Stimulated activated CD4-positive, alpha-beta T cell treated with anti-CD3 and anti-CD28 coated beads, Interleukin-15, amount 100 ng/mL, for 48 hours (primary cell): Measurements from ENCODE around the gene RBM26.

ENCODE experiments used
- DNase-seq, 2 donors: peaks; one replicate each; pipeline ENCODE4 v3.0.0-alpha.2; 2020; ENCODE audit warnings: low read depth in 2 of 2

Gene RBM26, protein sequence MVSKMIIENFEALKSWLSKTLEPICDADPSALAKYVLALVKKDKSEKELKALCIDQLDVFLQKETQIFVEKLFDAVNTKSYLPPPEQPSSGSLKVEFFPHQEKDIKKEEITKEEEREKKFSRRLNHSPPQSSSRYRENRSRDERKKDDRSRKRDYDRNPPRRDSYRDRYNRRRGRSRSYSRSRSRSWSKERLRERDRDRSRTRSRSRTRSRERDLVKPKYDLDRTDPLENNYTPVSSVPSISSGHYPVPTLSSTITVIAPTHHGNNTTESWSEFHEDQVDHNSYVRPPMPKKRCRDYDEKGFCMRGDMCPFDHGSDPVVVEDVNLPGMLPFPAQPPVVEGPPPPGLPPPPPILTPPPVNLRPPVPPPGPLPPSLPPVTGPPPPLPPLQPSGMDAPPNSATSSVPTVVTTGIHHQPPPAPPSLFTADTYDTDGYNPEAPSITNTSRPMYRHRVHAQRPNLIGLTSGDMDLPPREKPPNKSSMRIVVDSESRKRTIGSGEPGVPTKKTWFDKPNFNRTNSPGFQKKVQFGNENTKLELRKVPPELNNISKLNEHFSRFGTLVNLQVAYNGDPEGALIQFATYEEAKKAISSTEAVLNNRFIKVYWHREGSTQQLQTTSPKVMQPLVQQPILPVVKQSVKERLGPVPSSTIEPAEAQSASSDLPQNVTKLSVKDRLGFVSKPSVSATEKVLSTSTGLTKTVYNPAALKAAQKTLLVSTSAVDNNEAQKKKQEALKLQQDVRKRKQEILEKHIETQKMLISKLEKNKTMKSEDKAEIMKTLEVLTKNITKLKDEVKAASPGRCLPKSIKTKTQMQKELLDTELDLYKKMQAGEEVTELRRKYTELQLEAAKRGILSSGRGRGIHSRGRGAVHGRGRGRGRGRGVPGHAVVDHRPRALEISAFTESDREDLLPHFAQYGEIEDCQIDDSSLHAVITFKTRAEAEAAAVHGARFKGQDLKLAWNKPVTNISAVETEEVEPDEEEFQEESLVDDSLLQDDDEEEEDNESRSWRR

DNA sequence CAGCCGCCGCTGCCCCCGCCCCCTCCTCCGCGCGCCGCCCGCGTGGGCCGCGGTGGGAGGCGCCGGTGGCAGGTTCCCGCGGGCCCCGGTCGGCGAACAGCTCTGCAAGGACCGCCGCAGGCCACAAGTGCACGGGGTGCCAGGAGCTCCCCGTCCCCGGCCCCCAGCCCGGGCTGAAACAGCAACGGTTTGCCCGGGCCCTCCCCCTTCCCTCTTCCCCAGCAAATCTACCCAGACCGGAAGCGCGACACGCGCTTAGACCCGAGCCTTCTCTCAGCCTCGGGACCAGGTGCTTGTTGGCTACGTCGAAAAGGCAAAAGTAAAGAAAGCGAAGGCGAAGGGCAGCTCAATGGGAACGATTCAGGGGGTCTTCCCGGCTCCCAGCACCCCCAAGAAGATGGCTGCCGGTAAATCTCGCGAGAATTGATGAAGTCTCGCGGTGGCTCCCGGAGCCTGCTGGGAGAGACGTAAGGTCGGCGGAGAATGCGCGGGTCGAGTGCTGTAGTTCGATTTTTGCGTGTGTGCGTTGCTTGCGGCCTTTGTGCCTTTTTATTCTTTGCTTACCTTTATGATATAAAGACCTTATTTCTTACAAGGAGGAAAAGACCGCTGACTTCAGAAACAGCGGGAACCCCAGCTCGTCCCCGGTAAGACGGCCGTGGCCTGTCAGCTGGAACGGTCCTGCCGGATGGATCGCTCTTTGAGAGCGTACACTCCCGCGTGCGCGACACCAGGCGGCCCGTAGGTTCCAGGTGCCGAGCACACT is at the start of gene RBM26:
Gene RBM26 (minus strand): TSS at position 425 of the 766 bp plus-strand sequence. CDS start 481 bp downstream, outside the sequence.
- DNase-seq, result peak; percentile 86 to 94

DNA sequence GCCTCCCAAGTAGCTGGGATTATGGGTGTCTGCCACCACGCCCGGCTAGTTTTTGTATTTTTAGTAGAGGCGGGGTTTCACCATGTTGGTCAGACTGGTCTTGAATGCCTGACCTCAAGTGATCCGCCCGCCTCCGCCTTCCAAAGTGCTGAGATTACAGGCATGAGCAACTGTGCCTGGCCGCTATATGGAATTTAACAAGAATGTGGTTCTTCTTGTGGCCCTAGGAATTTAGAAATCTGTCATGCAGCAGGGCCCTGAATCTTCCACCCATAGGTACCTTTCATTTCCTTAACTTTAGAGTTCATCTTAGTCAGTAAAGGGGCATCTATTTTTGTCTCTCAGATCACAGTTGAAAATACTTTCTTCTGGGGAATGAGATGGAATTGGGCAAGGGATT is 49.3 kb upstream of the RBM26 start:
- DNase-seq, result no peak

DNA sequence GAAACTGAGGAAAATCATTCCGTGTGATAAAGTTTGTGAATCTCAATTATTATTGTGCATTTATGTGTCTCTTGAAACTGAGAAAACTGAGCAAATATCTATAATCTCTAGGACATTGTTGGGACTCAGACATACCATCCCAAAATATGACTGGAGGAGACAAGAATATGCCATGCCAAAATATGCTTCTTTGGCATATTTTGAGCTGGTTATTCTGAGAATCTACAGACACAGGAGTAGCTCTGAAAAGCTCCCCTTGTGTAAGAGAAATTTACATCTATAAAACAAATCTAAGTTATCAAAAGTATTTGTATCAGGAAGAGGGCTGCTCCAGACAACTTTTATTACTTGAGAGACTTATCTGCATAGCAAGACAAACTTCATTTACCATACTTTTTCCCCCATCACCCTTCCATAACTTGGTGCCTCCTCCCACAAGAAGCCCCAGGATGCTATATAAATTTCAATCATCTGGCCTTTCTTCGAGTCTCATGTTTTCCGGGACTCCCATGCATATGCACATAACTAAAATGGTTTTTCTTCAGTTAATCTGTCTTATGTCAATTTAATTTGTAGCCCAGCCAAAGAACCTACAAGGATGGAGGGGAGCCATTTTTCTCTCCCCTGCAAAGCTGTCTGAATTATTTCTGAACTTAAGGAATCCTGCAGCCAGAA is 46.3 kb upstream of the RBM26 start:
- DNase-seq, result no peak

DNA sequence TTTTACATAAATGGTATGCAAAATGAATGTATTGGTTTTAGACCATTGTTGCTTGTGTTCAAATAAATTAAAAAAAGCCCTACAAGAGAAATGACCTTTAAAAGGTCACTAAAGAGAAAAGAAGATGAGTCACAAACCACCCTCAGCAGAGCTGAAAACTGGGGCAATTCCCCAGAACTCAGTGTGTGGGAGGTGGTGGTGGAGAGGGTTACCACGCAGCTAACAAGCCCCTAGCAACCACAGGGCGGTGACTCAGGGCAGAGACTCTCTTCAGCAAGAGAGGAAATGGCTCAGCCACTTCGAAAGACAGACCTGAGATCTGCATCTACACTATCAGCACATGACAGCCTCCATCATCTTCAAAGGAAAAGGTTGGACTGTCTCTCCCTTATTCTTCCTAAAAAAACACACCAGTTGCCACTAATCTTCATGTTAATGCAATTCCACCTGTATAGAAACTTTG is 45.5 kb upstream of the RBM26 start:
- peak; percentile 93 to 95 for DNase-seq

DNA sequence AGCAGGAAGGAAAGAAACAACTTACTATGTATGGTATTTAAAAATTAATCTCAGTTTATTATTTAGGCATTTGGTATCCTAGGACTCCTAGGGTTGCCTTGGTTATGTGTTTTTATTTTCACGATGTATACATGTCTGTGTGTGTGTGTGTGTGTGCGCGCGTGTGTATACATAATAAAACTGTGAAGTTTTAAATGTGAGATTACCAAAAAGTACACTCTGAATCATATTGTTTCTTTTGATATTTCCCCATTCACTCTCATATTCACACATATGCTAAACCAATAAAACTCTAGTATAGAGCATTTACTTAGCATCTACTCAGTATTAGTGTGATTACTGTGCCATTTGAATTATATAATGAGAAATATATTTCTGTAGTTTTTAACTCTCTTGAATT is 44.1 kb upstream of the RBM26 start:
- DNase-seq, result peak in 1 of 2 donors; percentile 18

DNA sequence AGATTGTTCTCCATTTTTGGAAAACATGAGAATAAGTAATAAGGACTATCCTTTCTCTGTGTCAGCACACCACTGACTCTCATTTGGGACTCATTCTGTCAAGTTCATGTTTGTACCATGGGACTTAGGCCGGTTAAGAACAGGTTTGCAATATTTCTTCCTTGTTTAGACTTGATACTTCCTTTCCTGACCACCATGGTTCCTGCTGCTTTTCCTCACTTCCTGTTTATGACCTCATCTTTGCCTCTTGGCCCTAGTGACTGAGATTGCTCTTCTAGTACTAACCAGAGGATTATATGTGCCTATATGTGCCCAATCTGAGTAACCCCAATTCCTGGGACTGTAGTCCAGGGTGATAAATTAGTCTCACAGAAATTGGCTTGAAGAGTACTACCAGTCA is 42.4 kb upstream of the RBM26 start:
- no peak for DNase-seq

DNA sequence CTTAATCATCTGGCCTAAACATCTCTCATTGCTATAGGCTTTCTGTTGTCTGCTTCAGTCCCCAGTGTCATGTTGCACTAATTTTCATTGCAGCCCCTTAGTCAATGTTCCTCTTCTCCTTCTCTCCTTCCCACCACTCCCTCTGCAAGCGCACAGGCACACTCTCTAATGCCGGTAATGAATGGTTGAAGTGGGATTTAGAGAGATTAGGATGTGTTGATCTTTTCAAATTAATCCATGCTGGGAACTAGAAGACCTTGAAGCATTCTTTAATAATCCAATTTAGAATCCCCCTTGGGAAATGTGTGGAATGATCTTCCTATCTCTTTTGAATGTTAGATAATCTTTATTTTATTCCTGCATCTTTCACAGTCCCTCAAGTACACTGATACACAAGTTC is 41.7 kb upstream of the RBM26 start:
- DNase-seq, result no peak

DNA sequence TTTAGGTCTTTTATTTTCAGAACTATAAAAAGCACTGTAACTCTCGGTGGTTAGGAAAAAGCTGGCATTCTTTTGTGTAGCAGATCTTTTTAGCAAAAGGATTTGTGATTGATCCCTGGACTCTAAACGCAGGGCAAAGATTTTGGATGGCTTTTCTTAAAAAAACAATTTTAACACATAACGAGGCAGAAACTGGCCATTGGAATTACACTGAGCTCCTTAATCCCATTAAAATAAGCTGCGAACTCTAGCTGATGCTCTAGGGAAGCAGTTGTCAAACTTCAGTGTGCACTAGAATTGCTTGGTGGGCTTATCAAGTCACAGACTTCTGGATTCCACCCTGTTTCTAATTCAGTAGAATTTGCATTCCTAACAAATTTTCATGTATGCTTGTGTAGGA is 41.1 kb upstream of the RBM26 start:
- no peak for DNase-seq

DNA sequence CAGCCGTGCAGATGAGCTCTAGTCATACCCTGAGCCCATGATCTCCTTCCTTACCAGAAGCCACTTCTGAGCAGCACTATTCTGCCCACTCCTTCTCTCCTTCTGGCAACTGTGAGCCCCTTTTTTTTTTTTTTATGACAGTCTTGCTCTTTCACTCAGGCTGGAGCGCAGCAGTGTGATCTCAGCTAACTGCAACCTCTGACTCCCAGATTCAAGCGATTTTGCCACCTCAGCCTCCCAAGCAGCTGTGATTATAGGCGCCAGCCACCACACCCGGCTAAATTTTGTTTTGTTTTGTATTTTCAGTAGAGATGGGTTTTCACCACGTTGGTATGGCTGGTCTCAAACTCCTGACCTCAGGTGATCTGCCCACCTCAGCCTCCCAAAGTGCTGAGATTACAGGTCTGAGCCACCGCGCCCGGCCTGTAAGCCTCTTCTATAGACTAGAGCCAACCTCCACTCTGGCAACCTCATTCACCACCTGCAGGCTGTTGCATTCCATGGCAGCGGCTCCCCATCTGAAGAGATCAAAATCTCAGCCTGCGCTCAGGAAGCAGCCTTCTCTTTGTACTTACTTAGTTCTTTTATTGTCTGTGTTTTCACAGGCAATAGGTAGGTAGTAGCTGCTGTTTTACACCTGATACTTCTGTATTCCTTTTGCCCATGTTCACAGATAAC is 40.1 kb upstream of the RBM26 start:
- DNase-seq, result peak in 1 of 2 donors; percentile 19

DNA sequence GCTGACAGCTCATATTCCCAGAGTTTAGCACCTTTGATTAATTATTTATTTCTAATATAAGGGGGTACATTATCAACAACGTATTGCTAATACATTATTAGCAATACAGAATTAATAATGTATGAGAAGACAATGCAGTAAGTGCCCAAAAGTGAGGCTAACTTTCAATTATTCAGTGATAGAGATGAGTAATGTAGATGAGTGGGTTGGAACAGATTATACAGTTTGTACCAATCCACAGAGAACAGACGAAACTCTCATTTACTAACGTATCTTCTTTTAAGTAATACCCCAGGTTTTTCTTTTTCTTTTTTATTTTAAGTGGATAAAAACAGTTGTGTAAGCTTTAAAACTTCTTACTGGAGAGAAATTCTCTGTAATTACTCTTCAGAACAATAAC is 36.7 kb upstream of the RBM26 start:
- DNase-seq, result no peak

DNA sequence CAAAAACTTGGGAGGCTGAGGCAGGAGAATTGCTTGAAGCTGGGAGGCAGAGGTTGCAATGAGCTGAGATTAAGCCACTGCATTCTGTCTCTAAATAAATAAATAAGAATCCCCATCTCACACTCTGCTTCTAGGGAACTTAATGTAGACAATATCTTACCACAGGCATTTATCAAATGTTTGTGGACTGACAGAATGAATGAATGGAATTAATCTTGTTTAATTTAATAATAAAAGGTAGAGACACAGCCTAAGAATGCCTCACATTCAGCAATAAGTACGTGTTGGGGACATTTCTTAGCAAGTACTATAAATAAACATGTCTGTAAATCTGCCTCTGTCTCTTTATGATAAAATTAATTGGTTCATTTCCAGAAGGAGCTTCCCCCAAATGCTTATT is 36.2 kb upstream of the RBM26 start:
- DNase-seq, result no peak

DNA sequence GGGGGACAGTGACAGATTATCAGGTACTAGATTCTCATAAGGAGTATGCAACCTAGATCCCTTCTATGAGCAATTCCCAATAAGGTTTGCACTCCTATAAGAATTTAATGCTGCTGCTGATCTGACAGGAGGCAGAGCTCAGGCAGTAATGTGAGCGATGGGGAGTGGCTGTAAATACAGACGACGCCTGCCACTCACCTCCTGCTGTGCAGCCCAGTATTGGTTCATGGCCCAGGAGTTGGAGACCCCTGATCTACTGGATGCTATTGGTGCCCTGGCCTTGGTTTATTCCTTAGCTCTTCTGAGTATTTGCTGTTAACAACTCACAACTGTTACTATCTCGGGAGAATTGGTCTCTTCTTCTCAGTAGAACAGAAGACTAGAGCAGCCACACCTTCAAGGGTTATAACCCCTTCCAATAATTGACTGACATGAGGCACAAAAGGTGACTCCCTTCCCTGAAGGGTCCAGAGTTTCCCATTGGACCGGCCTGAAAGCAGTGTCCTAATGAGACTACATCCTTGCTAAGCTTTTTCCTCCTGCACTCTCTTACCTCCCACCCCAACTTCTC is 35.0 kb upstream of the RBM26 start:
- DNase-seq, result no peak

DNA sequence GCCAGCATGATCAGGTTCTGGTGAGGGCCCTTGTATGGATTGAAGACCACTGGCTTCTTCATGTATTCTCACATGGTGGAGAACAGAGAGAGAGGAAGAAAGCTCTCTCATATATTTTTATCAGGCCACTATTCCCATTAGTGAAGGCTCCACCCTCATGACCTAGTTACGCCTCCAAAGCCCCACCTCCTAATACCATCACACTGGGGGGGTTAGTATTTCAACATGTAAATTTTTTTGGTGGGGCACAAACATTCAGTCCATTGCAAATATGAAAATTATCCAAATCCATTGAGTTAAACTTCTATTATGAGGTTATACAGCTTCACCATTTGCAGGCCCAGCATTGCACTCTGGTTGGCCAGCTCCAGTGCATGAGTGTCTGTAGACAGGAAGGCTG is 33.2 kb upstream of the RBM26 start:
- no peak for DNase-seq

DNA sequence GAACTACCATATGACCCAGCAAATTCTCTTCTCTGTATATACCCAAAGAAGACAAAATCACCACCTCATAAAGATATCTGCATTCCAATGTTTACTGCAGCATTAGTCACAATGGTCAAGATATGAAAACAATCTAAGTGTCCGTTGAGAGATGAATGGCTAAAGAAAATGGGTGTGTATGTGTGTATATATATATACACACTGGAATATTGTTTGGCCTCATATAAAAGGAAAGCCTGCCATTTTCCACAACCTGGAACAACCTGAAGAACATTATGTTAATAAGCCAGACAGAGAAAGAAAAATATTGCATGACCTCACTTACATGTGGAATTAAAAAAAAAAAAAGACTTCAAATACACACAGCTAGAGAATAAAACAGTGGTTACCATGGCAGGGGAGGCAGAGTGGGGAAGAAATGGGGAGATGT is 29.5 kb upstream of the RBM26 start:
- no peak for DNase-seq

DNA sequence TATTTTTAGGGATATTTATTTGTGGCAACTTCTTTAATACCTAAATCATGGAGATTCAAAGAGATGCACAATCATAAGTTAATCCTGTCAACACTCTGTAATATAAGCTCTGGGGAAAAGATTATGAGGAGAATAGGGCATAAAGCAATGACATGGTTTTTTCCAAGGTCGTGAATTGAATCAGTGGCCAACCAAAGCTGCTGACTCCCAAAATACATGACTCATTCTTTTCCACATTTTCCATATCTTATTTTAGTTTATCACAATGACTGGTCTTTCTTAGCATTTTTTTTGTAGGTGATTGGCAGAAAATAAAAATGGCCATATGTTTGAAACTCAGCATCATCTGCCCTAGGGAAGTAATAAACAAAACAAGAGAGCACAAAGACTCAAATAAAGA is 28.5 kb upstream of the RBM26 start:
- DNase-seq, result no peak

DNA sequence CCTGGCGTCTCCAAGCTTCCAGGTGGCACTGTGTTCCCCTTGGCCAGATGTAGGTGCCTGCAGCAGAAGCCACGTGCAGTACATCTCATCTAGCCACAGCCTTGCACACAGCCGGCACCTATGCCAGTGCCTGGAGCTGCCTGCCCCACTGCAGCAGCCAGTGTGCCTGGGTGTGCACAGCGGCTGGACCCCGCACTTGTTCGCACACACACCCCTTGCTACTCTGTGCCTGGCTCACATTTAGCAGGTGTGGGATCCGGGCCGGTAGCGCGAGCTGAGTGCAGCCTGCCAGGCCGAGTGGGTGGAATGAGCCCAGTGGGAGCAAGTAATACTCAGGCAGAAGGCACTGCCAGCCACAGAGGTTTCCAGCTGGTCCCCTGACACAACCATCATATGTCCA is 26.9 kb upstream of the RBM26 start:
- DNase-seq, result no peak

DNA sequence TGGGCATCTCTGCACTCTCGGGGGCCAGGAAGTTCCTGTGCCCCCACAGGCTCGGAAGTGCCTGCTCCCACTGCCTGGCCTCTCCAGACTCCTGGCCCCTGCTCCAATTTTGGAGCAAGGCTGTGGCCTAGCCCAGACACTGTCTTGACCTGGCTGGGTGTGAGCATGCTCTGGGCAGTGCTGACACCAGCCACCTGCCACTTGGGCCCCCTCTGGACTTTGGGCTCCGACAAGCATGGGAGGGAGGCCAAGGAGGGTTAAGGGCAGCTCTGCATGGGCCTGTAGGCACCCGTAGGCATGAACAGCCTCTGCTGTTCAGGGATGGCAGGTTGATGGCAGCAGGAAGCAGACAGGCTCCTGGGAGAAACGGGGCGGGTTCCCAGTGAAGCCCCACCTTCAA is 26.0 kb upstream of the RBM26 start:
- no peak for DNase-seq

DNA sequence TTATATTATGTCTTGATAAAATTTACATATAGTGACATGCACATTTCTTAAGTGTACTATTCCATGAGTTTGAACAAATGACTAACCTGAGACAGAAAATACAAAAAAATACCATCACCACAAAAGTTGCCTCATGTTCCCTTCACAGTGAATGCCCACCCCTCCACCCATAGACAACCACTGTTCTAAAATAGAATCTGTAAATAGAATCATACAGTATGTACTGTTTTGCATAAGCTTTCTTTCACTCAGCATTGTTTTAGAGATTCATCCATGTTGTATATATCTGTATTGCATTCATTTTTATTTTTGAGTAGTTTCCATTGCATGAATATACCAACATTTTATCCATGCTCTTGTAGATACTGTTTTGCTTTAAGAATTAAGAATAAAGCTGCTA is 23.3 kb upstream of the RBM26 start:
- DNase-seq, result no peak

DNA sequence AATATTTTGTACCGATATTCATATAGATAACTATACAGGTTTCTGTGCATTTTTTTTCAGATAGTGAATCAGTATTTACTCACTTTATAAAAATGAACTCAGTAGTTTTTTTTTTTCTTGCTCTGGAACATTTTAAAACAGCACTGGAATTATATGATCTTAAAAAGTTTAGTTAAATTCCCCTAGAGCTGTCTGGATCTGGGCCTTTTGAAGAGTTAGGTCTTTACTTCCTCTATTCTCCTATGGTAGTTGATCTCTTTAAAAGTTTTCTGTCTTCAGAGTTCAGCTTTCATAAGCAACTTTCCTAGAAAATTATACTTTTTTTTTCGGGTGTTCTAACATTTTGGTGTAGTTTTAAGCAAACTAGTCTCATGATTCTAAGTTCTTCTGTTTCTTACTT is 21.8 kb upstream of the RBM26 start:
- no peak for DNase-seq

DNA sequence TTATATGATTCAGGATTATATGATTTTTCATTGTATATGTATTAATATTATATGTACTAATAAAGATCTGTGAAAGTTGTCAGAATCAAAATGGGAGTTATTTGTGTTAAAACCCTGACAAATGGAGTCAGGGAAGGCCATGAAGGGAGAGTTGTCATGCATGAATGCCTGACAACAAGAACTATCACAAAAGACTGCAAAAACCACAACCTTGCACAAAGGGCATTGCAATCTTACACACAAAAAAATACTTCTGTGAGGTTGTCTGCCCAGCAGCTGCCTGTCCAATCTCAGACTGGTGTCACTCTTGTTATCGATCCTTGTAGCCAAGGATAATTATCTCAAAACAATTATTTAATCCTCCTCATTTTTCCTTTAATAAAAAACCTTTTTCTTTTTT is 21.2 kb upstream of the RBM26 start:
- DNase-seq, result no peak
